ENCODE results near the gene GPRASP2.
"Not testable (repeated sequence)": the region's sequence is repeated elsewhere in the genome, so short reads cannot be mapped to it uniquely, and the experiment has no call there.

The GPRASP2 gene

DNA sequence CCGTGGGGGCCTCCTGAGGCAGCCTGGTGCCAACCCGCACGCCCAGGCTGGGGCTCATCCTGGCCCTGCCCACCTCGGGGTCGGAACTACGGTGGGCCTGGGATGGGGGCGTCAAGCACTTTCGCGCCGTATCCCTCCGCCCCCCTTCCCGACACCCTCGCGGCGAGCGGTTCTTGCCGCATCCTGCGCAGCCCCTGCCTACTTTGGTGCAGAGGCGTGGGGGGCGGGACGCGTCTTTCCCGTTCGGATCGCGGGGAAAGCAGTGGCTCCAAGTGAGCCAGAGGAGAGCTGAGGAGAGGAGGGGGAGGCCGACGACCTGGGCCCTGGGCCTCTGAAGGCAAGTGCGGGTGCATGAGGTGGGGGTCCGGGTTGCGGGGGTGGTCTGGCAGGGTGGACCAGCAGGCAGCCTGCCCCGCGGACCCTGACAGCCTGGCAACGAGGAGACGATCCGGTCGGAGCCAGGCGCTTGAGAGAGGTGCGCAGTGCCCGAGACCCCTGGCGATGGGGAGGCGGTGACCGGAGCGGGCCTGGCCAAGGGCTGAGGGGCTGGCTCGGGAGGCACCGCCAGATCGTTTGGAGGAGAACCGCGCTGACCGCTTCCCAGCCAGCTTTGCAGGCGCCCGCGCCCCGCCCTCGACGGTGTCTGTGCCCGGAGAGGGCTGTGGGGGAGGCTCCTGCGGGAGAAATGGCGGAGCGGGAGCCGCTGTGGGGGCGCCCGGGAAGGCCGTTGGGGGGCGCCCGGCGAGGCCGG lies at the start of gene GPRASP2:
Gene GPRASP2 (plus strand): TSS at position 233 of the 751 bp plus-strand sequence. CDS start 2,422 bp downstream, outside the sequence.
- no peak for DNase-seq (ENCODE audit: low read depth)

DNA sequence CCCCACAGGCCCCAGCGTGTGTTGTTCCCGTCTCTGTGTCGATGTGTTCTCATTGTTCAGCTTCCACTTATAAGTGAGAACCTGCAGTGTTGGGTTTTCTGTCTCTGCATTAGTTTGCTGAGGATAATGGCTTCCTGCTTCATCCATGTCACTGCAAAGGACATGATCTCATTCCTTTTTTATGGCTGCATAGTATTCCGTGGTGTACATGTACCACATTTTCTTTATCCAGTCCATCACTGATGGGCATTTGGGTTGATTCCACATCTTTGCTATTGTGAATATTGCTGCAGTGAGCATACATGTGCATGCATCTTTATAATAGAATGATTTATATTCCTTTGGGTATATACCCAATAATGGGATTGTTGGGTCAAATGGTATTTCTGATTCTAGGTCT lies 48.4 kb upstream of the GPRASP2 start:
- not testable (repeated sequence) for DNase-seq (ENCODE audit: low read depth)

DNA sequence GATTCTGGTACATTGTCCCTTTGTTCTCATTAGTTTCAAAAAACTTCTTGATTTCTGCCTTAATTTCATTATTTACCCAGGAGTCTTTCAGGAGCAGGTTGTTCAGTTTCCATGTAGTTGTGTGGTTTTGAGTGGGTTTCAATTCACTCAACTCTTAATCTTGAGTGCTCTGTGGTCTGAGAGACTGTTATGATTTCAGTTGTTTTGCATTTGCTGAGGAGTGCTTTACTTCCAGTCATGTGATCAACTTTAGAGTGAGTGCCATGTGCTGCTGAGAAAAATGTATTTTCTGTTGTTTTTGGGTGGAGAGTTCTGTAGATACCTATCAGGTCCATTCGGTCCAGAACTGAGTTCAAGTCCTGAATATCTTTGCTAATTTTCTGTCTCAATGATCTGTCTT lies 45.2 kb upstream of the GPRASP2 start:
- DNase-seq (ENCODE audit: low read depth), result not testable (repeated sequence)

DNA sequence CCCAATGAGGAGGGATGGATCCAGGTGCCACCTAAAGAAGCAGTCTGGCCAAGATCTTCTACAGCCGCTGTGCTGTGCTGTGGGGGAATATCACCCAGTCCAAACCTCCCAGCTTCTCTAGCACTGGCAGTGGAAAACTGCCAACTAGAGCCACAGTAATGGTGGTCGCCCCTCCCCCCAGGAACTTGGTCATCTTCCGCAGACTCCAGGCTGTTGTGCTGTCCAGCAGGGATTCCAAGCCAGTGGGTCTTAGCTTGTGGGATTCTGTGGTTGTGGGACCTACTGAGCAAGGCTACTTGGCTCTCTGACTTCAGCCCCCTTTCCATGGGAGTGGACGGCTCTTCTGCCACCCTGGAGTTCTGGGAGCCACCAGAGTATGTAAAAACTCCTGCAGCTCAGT lies 42.7 kb upstream of the GPRASP2 start:
- no peak for DNase-seq (ENCODE audit: low read depth)

DNA sequence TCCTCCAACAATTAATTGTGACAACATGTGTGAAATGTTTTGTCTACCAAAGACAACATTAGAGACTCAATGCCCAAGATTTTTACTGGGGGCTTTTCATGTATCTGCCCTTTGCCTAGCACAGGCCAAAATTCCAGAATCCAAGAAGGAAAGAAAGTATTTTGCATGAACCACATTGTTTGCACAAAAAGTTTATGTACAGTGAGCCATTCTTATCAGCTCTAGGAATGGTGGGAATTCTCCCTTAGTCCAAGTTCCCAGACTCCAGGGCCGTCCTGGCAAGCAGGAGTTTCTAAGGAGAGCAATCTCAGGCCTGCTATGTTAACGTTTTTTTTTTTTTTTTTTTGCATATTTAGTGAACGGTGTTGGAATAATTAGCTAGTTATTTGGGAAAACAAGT lies 39.4 kb upstream of the GPRASP2 start:
- no peak for DNase-seq (ENCODE audit: low read depth)

DNA sequence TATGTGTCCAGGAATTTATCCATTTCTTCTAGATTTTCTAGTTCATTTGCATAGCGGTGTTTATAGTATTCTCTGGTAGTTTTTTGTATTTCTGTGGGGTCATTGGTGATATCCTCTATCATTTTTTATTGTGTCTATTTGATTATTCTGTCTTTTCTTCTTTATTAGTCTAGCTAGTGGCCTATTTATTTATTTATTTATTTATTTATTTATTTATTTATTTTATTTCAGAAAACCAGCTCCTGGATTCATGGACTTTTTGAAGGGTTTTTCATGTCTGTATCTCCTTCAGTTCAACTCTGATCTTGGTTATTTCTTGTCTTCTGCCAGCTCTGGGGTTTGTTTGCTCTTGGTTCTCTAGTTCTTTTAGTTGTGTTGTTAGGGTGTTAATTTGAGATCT lies 34.8 kb upstream of the GPRASP2 start:
- DNase-seq (ENCODE audit: low read depth), result not testable (repeated sequence)

DNA sequence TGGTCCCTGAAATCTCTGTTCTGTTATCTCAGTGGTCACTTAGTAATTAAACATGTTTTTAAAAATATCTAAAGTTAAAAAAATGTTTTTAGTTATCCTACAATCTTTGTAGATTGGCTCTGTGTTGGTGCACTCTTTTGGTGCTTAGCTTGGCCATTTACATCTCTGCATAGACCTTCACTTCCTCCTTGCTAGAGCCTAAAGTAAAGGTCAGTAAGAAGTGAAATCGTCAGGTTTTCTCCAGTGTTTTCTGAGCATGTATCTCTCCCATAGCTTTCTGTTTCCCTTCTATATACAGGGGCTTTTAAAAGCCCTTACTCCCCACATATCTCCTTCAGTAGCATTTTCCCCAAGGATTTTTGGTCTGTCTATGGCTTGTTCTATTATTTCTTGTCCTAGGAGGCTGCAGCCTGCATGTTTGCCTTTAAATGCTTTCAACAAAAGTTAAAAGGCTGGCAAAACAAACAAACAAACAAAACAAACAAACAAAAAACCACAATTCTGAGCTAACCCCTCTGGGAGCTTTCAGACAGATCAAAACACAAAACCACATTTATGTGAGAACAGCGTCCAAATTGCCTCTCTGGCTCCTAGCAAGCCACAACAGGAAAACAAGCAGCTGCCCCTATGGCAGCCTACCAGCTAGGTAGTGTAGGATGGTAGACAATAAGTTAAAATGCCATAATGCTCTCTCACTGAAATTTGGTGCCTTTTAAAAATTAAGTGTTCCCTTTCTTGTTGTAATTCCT lies 27.3 kb upstream of the GPRASP2 start:
- DNase-seq (ENCODE audit: low read depth), result no peak

DNA sequence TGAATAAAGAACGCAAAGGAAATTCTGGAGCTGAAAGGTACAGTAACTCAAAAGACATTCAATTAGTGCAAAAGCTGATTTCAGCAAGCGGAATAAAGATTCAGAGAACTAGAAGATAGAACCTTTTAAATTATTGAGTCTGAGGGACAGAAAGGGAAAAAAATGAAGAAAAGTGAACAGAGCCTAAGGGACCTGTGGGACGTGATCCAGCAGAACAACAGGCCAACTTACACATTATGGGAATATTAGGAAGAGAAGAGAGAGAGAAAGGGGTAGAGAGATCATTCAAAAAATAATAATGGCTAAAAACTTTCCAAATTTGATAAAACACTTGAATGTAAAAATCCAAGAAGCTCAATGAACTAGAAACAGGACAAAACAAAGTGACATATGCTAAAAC lies 17.5 kb upstream of the GPRASP2 start:
- no peak for DNase-seq (ENCODE audit: low read depth)

DNA sequence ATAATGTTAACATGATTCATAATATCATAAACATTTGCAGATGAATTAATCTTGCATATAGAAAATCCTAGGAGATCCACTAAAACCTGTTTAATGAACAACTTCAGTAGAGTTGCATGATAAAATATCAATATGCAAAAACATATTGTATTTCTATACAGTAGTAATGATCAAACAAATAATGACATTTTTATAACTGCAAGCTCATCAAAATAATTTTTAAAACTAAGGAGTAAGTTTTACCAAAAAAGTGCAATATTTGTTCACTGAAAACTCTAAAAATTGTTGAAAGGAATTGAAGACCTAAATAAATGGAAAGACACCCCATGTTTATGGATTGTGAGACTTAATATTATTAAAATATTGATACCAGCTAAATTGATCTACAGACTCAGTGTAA lies 15.9 kb upstream of the GPRASP2 start:
- DNase-seq (ENCODE audit: low read depth), result no peak

DNA sequence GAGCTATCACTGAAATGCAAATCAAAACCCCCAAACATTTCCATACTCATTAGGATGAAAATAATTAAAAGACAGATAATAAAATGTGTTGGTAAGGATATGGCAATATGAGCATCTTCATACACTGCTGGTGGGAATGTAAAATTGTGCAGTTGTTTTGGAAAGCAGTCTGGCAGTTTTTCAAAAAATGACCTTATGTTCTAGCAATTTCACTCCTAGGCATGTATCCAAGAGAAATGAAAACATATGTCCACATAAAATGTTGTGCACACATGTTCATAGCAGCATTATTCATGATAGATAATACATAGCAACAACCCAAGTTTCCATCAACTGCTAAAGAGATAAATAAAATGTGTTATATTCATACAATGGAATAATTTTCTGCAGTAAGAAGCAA lies 14.8 kb upstream of the GPRASP2 start:
- no peak for DNase-seq (ENCODE audit: low read depth)

DNA sequence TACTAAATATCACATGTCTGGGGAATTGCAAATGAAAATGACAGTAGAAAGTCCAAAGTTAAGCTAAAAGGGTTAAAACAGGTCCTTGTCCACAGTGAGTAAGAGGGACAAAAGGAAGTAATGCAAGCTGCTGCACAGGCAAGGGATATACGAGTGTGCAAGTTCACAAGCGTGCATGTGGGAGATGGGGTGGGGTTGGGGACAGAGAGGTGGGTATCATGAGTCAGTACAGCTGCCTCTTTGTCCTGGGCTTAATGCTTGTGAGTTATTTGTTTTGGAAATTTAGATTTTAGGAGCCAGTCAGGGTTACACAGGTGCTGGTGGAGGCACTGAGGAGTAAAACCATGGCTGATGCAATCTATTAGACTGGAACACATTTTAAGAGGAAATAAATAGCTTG lies 3.3 kb upstream of the GPRASP2 start:
- no peak for DNase-seq (ENCODE audit: low read depth)

DNA sequence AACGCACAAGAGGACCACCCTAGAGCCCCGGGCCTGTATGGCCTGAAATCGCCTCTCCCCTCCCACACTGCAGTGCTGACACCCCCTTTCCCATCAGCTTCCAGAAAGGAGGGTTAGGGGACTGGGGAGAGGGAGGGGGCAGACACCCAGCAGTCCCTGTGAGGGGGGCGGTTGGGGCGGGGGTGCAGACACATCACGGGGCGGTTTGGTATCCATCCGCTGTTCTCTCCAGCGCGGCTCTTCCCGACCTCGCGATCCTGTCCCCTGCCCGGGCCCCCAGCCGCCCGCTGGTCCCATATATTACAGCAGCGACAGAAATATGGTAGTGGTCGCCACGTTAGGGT lies 404 bp upstream of the GPRASP2 start:
- no peak for DNase-seq (ENCODE audit: low read depth)

DNA sequence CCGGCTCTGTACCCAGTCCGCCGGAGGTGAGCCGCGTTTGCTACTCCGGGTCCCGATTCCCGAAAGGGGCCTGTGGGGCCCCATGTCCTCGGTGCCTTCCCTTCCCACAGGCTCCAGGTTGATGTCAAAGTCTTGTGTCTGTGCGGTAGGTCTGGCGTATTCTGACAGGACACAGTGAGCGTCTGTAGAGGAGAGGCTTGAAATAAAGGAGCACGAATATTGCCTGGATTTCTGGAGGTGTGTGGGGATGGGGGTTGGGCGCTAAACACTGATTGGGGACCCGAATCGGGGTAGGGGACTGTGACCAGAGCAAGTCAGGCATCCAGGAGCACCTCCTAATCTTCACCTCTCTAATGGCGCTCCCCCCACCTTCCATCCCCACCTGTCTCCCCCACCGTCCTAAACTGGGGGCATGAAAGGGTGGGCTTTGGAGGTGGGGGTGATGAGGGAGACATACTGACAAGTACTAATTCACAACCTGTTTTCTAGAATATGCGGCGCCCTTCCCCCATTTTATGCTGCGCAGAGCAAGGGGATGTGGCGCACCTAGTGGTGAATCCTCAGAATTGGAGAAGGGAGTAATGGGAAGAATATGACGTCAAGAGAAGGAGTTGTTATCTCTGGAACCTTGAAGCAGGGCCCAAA lies 855 bp downstream of the GPRASP2 start:
- DNase-seq (ENCODE audit: low read depth), result no peak

DNA sequence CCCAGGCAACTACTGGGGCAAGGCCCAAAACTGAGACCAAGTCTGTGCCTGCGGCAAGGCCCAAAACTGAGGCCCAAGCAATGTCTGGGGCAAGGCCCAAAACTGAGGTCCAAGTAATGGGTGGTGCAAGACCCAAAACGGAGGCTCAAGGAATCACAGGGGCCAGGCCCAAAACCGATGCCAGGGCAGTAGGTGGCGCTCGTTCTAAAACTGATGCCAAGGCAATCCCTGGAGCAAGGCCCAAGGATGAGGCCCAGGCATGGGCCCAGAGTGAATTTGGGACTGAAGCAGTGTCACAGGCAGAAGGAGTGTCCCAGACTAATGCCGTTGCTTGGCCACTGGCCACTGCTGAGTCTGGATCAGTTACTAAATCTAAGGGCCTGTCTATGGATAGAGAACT lies 2.7 kb downstream of the GPRASP2 start:
- DNase-seq (ENCODE audit: low read depth), result no peak

DNA sequence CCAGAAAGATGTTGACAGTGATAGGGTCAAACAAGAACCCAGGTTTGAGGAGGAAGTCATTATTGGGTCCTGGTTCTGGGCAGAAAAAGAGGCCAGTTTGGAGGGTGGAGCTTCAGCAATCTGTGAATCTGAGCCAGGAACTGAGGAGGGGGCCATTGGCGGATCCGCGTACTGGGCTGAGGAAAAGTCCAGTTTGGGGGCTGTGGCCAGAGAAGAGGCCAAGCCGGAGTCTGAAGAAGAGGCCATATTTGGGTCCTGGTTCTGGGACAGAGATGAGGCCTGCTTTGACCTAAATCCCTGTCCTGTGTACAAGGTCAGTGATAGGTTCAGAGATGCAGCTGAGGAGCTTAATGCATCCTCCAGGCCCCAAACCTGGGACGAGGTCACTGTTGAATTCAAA lies 3.7 kb downstream of the GPRASP2 start:
- DNase-seq (ENCODE audit: low read depth), result no peak

DNA sequence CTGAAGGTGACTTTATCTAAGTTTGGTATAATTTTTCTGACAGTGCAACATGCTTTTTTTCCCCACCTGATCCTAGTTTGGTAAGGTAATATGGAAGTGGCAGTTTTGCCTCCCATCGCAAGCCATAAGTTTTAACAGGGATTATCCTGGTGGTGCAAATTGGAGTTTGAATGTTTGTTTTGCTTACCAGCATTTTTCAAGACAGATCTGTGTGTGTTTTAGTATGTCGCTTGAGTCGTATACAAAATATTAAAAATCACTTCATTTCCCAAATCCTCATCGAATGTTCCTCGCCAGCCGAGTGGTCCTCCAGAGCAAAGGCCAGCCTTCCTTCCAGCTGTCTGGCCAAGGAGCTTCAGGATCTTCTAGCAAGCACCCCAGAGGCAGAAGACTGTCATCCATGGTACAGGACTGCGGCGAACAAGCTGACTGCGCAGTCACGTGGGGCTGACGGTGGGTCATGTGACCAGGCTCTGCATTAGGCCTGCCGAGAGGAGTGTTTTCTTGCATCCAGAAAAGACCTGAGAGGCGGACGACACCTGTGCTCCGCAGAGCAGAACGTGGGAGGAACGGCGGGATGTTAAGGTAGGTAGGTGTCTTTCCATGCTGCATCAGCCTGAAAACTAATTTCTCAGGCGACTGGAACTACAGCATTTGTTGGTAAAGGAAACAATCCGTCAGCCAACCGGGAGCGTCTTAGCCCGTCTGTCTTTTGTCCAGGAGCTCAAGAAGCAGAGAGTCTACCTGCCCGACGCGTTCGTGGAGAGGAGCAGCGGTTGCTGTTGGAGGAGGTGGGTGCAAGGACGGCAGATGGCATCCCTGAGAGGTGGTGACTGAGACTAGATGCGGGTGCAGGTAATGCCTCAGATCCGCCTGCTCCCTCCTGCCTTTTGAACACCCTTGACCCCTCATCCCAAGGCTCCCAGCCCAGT lies 8.3 kb downstream of the GPRASP2 start, which contains the start of gene GPRASP3:
Gene GPRASP3 (plus strand): TSS at position 507 of the 932 bp plus-strand sequence. CDS start 28,253 bp downstream, outside the sequence.
- DNase-seq (ENCODE audit: low read depth), result peak; percentile 47

DNA sequence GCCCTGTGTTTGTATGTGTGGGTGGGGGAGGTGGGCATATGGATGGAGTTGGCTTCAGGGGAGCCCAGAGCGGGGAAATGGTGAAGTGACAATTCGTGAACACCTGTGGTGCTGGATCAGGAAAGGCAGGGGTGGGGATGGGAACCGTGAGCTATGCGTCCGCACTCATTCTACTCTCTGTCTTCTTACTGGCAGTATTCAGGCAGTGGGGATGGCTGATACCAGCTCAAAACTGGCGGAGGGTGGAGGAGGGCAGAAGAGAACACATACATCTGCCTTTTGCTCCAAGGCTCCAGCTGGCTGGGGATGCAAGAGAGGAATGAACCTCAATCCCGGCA lies 8.9 kb downstream of the GPRASP2 start:
- DNase-seq (ENCODE audit: low read depth), result not testable (repeated sequence)

DNA sequence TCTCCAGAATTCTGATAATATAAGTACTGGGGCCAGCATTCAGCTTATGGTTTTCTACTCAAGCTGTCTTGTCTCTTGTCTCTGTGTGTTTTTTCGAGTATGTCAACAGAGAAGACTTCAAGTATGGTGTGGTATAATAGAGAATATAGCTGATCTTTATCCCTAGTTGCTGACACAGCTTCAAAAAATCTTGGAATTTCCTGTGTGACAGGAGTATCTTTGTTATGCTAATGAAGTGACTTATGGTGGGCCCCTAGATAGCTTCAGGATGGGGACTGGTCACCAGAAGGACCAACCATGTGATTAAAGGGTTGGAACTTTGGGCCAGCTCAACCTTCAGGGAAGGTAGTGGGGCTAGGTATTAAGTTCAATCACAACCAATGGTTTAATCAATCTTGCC lies 11.2 kb downstream of the GPRASP2 start:
- DNase-seq (ENCODE audit: low read depth), result no peak

DNA sequence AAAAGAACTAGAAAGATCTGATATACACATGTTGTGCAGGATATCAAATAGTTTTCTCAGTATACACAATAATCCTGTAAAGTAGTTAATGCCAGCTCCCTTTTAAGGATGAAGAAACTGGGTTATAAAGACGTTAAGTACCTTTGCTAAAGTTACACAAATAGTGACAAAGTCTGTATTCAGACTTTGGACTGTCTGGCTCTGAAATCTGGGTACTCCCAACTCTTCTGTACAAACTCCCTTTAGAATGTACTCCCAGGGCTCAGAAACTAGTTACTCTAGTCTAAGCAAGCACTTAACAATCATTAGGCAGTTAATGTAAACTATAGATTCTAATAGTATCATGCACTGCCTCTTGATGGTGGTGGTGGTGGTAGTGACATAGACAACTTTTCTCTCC lies 15.5 kb downstream of the GPRASP2 start:
- no peak for DNase-seq (ENCODE audit: low read depth)

DNA sequence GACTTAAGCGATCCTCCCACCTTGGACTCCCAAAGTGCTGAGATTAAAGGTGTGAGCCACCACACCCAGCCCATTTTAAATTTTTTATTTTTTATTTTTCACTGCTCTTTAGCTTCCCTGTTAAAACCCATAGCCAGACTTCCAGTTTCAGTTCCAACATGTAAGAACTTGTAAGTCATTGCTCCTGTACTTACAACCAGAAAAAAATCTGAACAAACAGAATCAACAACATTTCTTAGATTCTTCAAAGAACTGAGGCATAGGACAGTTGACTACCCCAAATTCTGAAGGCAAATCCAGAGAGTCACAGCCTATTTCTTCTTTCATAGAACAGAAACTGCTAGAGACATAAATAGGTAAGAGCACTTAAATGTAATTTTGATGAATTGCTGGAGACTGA lies 16.4 kb downstream of the GPRASP2 start:
- no peak for DNase-seq (ENCODE audit: low read depth)

DNA sequence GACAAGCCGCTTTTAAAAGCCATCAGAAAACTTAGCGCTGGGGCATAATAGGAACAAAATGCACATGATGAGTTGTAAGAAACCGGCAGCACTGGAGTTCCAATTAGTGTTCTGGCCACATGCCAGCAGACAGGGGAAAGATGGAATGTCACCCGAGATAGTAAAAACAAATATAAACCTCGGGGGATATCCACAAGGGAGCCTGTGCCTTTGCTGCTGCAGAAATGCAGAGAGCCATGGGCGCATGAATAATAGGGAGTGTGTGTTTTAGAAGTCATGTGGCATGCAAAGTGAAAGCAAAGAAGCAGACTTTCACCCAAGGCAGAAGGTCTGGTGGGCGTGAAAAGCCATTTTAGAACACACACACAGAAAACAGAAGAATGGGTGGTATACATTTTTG lies 27.4 kb downstream of the GPRASP2 start:
- DNase-seq (ENCODE audit: low read depth), result no peak

DNA sequence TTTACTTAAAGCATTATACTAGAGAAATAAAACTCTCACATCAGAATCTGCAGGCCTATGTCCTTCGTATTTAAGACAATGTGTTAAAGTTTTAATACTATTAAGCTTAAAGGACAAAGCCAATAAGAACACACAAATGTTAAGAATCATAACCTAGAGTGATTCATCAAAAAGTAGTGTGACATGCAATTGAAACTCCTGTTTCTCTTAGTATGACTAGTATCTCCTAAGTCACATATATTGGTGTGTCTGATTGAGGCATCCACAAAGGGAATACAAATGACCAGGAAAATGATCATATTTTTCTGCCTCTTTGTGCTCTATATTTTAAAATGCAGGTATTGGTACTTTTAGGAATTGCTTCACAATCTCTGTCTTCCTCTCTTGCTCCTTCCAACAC lies 32.1 kb downstream of the GPRASP2 start:
- no peak for DNase-seq (ENCODE audit: low read depth)

Measured in activated T-cell treated with anti-CD3 and anti-CD28 coated beads for 1 hour (primary cell).